Glomerular visceral epithelial cell (primary cell): ENCODE results near the gene OLFML2B.
"Not testable (repeated sequence)": the region's sequence is repeated elsewhere in the genome, so short reads cannot be mapped to it uniquely, and the experiment has no call there.

Source experiments
- DNase-seq: peaks from one replicate; pipeline ENCODE4 v3.0.0-alpha.2; 2016; ENCODE audit errors: extremely low spot score

OLFML2B gene

DNA sequence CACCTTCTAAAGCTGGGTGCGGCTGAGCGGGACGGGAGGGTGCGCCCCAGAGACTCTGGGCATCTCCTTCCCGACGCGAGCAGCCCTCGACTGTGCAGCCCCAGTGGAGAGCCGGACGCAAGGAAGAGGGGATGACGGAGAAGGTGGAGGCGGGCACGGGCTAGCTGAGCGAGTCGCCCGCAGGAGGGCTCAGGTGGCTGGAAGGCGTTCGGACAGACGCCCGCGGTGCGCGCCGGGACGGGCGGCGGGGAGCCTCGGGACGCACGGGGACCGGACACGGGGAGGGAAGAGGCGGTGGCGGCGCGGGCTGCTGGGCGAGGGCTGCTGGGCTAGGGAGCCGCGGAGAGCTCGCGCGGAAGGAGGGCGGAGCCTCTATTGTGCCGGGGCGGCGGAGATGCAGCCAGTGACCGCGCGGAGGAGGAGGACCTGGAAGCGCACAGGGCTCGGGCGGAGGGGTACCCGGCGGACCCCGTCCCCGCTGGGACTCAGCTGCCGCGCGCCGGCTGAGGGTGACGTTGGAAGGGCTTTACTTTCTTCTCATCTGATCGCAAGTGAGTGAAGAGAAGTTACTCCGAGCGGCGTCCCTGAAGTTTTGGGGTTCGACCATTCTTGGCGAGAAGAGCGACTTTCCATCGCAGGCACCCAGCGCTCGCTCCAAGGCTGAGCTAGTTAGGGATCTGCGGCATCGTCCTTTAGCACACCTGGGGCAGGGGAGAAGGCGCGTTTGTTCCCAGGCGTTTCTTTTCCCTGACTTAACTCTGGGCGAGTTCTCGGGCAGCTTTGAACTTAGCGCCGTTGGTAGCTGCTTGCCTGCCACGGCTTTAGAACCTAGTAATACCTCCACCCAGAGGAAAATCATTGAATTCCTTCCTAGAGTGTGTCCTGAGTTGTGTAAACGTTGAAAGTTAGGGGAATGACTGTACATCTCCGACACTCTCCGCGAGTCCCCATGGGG is at the start of gene OLFML2B:
TSS of gene OLFML2B (minus strand) at position 323 of the 955 bp plus-strand sequence. CDS start 439 bp downstream, outside the sequence.
- DNase-seq = peak; percentile 79

DNA sequence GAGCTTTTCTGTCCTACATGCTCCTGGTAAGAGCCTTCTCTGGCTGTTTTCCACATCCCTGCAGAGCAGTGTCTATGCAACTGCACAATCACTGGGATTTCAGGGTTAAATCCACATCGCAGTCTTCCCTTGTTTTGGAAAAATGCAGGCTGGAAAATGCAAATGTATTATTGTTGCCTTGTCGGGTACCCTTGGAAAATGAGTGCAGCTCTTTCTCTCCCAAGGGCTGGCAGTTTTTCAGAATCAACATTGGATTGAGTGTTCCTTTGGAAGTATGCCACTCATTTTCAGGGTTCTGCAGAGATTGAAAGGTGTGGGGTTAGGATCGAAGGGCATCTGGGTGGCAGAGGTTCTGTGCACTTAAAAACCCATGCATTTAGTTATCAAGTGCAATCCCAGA is 49.1 kb upstream of the OLFML2B start:
- no peak for DNase-seq

DNA sequence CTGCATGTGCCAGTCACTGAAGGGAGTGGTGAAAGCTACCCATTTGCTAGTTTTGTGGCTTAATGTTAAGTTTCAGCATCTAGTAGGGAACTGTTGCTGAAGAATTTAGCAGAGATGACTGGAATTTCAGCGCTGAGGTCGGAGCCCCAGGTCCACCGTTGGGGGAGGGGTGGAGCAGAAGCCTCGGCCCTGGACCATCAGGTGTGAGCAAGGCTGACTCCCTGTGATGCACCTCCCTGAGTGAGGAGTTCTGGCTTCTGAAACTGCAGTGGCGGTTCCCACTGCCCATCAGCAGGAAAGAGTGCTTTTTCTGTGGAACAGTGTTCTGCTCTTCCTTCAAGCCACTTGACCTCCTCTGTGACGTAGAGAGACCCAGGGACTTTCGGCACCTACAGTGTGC is 47.2 kb upstream of the OLFML2B start:
- no peak for DNase-seq

DNA sequence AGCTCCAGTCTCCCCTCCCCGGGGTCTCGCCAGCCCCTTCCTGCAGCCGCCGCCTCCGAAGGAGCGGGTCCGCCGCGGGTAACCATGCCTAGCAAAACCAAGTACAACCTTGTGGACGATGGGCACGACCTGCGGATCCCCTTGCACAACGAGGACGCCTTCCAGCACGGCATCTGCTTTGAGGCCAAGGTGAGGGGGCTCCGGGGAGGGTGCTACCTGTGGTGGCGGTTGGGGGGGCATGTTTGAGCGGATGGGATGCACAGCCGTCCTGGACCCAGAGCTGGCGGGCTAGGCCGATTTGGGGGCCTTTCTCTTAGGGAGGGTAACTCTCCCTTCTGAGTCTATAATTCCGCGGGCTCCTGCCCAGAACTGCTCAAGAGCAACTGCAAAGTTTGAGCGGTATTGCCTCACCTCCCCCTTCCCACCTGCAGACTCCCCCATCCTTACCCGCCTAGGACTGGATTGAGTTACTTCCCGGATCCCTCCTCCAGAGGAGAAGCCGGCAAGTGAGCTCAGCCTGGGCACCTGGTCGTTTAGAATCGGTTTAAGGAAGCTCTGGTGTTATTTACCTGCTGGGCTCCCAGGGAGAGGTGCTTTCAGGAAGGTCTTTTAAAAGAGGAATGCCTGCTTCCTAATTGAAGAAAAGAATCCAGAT is 46.6 kb upstream of the OLFML2B start:
- DNase-seq = no peak

DNA sequence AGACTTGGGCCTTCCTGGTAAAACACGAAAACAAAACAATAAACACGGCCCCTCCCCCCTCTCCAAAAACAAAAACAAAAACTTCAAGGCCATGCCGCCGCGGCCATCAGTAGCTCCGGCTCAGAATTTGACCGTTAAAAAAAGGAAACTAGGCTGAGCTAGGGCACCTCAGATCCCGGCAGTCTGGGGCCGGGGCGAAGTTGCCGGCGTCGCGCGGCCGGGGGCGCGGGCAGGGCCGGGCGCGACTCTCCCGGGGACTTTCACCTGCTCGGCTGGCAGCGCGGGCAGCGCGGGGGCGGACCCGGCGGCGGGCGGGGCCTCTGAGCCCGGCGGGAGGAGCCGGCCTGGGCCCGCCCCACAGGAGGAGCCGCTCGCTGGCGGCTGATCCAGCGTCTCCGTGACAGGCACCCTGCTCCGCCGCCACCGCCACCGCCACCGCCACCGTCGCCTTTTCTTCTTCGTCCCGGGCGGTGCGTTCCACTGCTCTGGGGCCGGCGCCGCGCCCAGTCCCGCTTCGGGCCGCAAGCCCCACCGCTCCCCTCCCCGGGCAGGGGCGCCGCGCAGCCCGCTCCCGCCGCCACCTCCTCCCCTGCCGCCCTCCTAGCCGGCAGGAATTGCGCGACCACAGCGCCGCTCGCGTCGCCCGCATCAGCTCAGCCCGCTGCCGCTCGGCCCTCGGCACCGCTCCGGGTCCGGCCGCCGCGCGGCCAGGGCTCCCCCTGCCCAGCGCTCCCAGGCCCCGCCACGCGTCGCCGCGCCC is 45.8 kb upstream of the OLFML2B start, which contains the start of gene NOS1AP:
TSS of gene NOS1AP (plus strand) at position 358 of the 760 bp plus-strand sequence. CDS start 487 bp downstream, outside the sequence.
- DNase-seq = peak; percentile 66

DNA sequence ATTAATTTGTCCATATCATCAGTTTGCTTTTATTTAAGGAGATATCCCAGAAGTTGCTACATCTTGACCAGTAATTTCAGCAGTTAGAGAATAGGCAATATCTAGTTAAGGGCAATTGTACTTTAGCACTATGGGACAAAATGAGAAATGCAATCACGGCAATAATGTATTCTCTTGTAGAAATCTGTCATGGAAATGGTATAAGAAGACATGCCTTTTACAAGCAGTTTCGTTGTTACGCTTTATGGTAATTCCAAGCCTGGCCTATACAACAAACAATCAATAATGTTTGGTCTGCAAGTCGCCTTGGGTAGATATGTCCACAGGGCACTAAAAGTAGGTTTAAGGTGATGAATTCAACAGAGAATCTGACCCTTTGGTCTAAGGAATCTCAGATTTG is 44.6 kb upstream of the OLFML2B start:
- DNase-seq = no peak

DNA sequence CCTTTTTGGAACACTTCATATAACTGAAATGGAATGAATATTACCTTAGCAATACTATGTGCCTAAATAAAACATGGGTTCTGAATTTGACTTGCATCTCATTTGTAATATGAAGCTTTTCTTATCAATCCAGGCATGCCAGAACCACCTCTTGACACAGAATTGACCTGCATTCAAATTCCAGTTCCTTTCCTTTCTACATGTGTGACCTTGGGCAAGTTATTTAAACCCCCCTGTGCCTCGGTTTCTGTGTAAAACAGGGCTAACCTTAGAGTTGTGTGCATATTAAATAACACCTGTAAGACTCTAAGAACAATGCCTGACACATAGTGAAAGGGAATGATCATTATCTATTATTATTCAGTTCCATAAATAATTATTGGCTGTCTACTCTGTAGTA is 43.8 kb upstream of the OLFML2B start:
- DNase-seq = no peak

DNA sequence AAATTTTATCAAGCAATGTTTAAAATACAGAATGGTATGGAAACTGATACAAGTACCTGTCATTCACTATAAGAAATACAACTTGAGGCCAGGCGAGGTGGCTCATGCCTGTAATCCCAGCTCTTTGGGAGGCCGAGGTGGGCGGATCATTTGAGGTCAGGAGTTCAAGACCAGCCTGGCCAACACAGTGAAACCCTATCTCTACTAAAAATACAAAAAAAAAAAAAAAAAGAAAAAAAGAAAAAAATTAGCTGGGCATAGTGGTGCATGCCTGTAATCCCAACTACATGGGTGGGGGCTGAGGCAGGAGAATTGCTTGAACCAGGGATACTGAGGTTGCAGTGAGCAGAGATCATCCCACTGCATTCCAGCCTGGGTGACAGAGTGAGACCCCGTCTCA is 43.2 kb upstream of the OLFML2B start:
- not testable (repeated sequence) for DNase-seq

DNA sequence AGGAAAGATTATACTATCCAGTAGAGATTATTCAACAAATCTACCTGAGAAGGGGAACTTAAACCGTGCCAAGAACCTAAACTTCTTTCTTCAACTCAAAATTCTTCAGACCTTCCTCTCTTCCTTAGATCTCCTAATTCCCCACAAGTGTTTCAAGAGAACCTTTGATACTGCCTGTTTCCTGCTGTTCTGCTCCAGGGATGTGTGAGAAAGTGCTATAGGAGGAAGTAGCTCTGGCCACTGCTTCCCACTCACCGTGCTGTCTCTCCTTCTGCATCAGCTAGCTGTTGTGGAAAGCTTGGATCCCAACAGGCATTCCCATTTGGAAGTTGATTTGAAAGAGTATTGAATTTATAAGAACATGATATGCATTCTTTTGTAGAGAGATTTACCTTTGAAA is 41.3 kb upstream of the OLFML2B start:
- no peak for DNase-seq

DNA sequence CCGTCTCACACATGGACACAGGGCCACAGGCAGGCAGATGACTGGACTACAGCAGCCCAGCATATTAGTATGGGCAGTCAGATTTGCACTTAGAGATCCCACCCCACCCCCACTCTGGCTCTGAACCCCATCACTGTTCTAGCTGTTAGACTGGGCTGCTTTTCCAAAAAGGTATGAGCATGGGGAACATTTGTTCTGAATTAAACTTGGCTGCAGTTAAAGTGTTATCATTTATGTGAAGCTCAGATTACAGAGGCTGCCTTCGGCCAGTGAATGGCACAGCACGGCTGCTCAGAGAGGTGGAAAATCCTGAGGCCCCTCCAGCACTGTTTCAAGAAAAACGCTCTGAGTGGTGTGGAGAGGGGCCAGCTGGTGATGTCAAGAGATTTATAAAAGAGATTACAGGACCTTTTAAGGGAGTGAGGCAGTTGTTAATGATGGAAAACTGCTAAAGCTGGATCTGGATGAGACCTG is 38.9 kb upstream of the OLFML2B start:
- no peak for DNase-seq

DNA sequence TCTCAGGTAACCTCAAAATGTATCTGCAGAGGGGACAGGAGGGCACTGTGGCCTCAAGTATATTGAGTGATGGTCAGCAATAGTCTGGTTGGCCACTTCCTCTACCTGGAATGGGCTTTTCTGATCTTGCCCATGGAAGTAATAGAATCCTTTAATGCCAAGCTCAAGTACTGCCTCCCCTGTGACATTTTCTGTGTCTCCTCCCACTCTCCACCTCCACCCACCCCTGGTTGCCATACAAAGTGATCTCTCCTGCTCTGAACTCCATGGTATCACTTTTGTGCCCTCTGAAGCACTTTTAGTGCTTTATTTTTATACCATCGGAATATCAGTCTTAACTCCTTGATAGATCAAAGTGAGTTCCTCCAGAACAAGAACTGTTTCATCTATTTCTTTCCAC is 36.6 kb upstream of the OLFML2B start:
- DNase-seq = no peak

DNA sequence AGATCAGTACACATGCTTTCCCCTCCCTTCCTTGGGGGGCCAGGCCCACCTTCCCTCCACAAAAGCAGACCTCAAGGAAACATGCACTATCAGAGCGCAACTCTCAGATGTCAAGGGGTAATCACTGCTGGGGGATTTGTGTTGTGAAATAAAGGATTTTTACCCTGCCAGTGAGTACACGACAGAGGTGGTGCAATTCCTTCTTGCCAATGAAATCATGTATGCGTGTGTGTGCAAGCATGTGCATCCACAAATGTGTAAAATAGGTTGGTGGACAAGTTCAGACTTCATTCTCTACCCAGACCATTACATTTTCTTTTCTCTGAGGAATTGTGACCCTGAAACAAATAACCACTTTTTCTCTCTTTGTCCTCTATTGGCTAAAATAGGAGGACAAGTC is 36.1 kb upstream of the OLFML2B start:
- DNase-seq = no peak

DNA sequence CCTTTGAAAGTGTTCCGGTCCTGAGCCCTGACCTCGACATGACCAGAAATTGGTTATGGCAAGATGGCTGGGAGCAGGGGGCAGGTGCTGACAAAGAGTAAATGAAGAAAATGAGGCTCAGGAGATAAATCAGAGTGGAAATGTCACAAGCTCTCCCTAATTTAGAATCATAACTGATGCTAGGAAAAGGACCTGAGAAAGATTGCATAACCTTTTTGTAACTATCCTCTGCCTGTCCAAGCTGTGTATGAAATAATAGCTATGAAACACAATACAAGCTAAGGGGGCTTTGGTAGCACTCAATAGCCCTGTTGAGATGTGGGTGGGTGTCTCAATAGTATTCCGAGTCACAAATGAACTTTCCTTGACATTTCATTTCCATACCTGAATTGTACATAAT is 32.9 kb upstream of the OLFML2B start:
- DNase-seq = no peak

DNA sequence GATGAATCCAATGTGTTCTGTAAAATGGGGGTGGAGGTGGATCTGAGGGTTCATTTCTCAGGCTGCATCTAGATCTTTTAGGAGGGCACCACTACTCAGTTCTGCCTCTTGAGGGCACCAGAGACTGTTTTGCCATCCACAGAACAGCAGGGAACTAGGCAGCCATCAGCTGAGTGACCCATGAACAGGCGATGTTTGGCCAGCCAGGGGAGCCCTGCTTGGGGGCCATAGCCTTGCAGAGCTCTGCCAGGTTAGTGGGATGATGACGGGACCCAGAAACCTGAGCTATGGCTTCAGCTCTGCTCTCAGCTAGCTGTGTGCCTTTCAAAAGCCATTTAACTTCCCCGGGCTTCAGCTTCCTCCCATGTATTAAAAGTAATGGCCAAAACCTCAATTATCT is 32.4 kb upstream of the OLFML2B start:
- DNase-seq = peak; percentile 66

DNA sequence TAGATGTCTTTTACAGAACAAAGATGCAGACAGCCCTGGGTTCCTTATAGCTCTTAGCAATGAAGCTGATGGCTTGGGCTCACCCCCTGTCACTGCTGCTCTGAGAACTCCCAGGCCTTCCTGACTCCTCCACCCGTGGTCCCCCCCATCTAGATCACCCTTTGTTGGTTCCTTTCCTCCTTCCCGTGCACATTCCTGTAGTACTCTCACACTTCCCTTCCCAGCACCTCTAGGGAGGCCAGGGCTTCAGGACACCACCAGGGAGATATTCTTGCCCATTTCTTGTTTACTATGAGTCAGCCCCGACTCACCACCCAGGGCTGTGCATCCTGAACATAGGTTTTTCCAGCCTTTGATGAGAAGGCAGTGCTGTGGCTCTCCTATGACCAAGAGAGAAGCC is 31.4 kb upstream of the OLFML2B start:
- DNase-seq = peak; percentile 67

DNA sequence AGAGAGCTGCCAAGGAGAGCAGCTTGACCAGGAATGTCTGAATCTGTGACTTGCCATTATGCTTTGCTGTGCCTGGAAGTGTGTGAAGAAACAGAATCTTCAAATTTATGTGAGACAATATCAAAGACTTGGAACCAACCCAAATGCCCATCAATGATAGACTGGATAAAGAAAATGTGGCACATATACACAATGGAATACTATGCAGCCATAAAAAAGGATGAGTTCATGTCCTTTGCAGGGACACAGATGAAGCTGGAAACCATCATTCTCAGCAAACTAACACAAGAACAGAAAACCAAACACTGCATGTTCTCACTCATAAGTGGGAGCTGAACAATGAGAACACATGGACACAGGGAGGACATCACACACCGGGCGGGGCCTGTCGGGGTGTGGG is 30.3 kb upstream of the OLFML2B start:
- DNase-seq = not testable (repeated sequence)

DNA sequence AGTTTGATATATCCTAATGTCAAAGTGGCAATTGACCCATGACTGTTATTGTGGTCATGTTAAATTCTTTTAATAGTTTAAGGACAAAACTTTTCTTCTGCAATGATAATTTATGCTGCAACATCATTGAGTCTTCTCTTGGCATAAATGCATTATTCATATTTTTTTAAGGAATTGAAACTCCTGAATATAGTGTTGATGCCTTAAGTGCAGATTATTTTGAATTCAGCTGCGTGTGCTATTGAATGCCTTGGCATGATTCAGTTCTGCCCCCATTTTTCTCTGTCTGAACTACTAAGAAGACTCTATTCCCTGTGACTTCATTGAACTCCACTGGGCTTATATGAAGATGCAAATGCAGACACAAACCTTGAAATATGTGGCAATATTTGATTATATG is 23.3 kb upstream of the OLFML2B start:
- no peak for DNase-seq

DNA sequence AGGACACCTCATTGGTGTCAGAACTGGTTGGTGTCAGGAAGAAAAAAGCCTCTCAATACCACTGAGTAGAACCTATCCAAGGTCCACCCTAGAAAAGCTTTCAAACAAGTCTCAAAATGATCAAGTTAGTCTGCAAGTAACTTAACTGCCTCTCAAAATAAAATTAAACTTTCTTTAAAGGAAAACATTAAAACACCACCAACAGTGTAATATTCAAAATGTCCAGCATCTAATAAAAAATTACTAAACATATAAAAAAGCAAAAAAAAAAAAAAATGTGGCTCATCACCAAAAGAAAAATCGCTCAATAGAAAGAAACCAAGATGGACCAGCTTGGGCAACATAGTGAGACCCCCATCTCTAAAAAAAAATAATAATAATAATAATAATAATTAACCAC is 18.7 kb upstream of the OLFML2B start:
- no peak for DNase-seq

DNA sequence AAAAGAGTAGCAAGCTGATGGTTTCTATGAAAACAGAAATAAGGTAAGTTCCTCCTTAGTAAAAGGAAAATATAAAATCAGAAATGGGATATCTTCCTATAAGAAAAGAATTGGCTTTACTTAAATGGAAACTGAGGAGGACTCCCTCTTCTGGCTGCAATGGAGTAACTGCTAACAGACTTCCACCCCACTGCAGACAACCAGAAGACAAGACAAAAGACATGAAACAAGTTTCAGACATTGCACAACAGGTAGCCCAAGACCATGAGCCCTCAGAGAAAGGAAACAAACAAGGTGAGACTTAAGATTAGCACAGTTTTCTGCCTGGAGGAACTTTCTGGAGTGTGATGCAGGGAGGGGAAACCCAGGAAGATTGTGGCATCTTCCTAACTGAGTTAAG is 17.0 kb upstream of the OLFML2B start:
- DNase-seq = no peak

DNA sequence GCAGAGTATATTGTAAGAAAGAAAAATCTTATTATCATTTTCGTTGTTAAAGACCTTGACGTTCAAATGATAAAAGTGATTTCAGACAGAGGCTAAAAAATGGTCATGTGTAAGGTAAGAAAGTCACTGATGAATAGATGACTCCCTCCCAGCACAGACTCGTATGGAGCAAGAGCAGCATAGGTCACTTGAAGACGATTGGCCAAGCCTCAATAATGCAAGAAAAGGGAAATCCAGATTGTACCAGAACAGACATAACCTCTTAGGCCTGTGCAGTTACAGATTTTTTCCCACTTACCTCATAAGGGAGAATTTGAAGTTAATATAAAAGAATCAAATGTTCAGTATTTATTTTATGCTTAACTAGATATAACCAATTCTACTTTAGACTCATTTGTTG is 16.3 kb upstream of the OLFML2B start:
- no peak for DNase-seq

DNA sequence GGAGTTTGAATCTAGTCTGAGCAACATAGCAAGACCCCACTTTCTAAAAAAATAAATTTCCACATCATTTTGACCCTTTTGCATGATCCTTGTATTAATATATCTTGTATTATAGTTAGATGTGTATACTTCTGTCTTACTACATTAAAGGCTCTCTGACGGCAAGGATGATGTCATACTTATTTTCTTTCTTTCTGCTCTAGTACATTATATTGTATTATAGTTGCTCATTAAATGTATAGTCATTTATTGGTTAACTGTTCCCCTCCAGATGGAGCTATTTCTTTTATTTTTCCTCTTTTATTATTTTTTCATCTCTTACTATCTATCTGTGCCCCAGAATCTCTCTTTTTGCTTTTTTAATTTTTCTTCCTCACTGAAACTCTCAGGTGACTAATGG is 15.0 kb upstream of the OLFML2B start:
- no peak for DNase-seq

DNA sequence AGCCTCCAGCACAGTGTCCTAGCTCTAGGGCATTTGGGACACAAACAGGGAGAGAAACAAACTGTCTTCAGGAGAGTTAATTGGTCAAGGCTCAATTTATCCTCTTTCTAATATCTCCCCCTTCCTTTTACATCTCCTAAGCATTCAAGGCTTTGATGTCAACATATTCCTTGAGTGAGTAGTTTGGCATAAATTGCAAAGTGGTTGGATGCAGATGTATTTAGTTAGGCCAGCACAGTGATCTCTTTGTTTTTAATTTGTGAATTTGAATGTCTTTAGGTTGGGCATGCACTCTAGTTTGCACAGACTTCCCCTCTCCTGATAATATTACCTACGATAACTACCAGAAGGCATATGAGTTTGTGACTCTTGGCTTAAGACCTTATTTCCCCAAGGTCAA is 12.5 kb upstream of the OLFML2B start:
- DNase-seq = no peak
